ENCODE data around the gene PNMA5.

- TF ChIP-seq CTCF (IDR thresholded peaks at IDR 0.05) = no peak
- TF ChIP-seq POLR2A (IDR thresholded peaks at IDR 0.05) = no peak
- no peak for TF ChIP-seq EP300 (IDR thresholded peaks at IDR 0.05; ENCODE audit: low read depth)
- no peak for TF ChIP-seq POLR2AphosphoS5 (IDR thresholded peaks at IDR 0.05)
Observed at GRCh38 chrX:152946681-152947080, 47.2 kb downstream of the PNMA5 start.
